GM12865 (cell line): ENCODE results near the gene HSD17B12.

Experiments
- DNase-seq: peaks from one replicate; pipeline ENCODE4 v3.0.0; 2010; ENCODE audit warnings: low read depth
- H3K4me3 ChIP-seq: 2 replicates; pipeline ENCODE4 v1.5.1; 2011; ENCODE audit warnings: mild to moderate bottlenecking, low read depth, low read length, control low read depth
- TF ChIP-seq, protein P1 (sequence below): IDR thresholded peaks from 2 replicates; pipeline ENCODE4 v1.5.1; 2011; ENCODE audit warnings: low read length, control low read depth, low read depth, inconsistent platforms; ENCODE audit not compliant: insufficient read depth; ENCODE audit errors: missing control alignments

The HSD17B12 gene

DNA sequence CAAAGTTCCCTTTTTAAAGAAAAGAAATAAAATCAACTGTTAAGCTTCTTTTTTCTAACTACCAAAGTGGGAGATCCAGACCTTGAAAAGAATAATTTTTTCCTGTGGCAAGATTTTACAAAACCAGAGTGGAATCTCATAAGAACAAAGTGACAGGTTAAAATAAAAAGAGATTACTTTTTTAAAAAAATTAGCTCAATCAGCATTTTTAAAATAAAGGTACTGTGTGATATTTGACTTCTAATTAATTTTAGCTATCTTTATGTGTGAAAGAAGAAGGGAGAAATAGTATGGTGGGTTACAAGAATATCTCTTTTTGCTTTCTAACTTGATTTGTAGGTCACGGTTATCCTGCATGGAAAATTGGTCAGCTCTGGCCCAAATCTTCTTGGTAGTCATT, 107.3 kb downstream of the HSD17B12 start:
- H3K4me3 ChIP-seq: no peak overlapping the region
- TF ChIP-seq, protein P1, sequence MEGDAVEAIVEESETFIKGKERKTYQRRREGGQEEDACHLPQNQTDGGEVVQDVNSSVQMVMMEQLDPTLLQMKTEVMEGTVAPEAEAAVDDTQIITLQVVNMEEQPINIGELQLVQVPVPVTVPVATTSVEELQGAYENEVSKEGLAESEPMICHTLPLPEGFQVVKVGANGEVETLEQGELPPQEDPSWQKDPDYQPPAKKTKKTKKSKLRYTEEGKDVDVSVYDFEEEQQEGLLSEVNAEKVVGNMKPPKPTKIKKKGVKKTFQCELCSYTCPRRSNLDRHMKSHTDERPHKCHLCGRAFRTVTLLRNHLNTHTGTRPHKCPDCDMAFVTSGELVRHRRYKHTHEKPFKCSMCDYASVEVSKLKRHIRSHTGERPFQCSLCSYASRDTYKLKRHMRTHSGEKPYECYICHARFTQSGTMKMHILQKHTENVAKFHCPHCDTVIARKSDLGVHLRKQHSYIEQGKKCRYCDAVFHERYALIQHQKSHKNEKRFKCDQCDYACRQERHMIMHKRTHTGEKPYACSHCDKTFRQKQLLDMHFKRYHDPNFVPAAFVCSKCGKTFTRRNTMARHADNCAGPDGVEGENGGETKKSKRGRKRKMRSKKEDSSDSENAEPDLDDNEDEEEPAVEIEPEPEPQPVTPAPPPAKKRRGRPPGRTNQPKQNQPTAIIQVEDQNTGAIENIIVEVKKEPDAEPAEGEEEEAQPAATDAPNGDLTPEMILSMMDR: no peak
- DNase-seq: no peak

DNA sequence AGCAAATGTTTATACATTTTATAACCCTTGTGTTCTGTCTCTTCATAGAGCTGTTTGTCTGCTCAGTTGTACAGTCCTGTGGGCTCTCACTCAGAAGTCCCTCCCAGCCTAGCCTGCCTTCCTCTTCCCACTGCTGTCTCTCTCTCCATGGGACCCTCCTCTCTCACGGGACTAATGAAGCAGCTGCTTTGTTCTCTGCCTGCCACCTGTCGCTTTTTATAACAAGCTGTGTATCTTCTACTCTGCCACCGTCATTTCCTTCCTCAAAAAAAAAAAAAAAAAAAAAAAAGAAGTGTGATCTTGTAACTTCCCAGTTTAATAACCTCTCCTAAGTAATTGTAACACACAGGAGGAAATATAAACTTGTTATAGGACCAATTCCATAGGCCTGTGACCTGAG, 107.9 kb downstream of the HSD17B12 start:
- TF ChIP-seq, protein P1: no peak
- no peak overlapping the region for H3K4me3 ChIP-seq
- no peak for DNase-seq

DNA sequence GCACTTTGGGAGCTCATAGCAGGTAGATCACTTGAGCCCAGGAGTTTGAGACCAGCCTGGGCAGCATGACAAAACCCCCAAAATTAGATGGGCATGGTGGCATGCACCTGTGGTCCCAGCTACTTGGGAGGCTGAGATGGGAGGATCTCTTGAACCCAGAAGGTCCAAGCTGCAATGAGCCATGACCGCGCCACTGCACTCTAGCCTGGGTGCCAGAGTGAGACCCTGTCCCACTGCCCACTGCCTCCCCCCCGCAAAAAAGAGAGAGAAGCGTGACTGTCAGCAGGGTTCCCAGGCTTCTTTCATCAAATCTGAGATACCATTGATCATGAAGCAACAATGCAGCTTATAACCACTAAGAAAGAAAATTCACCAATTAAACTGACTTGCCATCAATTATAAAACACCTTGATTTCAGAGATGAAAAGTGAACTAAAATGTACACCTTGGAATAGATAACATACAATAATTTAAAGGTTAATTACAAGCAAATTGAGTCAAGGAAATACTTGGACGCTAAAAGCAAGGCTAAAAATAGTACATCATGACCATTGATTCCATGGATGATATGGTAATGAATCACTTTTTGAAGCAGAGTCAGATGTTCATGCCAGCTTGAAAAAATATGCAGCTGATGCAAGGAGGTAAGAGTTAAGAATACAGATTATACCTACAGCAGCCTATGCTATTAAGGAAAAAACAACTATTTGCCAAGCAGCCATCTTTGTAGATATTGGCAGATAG, 109.3 kb downstream of the HSD17B12 start:
- DNase-seq: no peak
- TF ChIP-seq, protein P1: no peak
- H3K4me3 ChIP-seq: no peak overlapping the region

DNA sequence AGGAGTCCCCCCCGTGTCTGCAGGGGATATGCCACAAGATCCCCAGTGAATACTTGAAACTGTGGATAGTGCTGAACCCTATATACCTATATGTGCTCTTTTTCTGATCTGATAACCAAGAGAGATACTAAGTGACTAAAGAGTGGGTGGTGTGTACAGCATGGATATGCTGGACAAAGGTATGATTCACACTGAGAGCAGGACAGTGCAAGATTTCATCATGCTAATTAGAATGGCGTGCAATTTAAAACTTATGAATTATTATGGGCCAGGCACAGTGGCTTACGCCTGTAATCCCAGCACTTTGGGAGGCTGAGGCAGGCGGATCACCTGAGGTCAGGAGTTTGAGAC, 109.9 kb downstream of the HSD17B12 start:
- no peak for DNase-seq
- TF ChIP-seq, protein P1: no peak
- no peak overlapping the region for H3K4me3 ChIP-seq

DNA sequence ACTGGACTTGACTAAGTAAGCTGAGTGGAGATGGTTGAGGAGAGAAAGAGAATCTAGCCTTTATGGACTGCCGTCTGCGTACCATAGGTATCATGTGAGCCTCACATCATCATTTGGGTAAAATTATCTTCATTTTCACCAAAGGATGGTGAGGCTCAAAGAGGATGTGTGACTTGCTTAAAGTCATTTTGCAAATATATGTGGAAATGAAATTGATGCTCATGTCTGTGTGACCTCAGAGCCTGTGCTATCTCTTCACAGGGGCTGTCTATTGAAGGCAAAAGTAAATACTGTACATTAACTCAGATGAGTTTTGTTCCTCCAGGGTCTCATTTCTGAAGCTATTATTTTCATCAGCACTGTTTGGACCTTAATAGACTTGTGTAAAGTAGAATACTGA, 116.8 kb downstream of the HSD17B12 start:
- no peak overlapping the region for H3K4me3 ChIP-seq
- TF ChIP-seq, protein P1: no peak
- DNase-seq: no peak

DNA sequence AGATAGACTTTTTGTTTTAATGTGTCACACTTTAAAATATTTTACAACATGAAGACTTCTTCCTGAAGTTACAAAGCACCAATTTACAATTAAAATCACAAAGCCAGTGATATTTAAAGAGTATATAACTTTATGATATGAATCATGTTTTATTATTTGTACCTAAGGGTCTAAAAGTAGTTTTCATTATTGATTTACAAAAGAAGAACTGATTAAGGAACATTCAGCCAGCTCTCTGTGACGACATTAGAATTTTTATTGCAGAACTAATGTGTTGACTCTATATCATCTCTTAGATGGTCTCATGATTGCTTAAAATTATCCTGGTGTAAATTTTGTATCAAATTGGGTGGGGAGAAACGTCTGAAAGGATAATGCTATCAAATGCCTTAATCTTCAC, 117.3 kb downstream of the HSD17B12 start:
- TF ChIP-seq, protein P1: no peak
- no peak overlapping the region for H3K4me3 ChIP-seq
- no peak for DNase-seq

DNA sequence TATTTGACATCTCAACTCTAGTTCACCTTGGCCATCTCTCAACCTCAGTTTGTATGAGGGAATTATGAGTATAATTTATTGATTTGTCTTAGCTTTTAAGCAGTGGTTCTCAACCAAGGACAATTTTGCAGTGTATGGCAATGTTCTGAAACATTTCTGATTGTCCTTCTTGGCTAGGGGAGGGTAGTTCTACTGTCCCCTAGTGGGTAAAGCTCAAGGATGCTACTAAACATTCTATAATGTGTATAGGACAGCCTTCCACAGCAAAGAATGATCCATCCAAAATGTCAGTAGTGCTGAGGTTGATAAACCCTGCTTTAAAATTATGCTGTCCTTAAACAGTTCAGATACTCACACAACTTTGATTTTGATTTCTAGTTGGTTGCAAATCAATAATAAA, 122.0 kb downstream of the HSD17B12 start:
- TF ChIP-seq, protein P1: peak; percentile 12
- H3K4me3 ChIP-seq: no peak overlapping the region
- DNase-seq: no peak
